GM13977 (cell line): ENCODE data around the gene TBC1D8B.

Experiments
- DNase-seq: peaks from one replicate; pipeline ENCODE4 v3.0.0; 2012; ENCODE audit warnings: low spot score
- CTCF ChIP-seq: IDR thresholded peaks from 2 replicates; pipeline ENCODE4 v1.5.1; 2012; ENCODE audit warnings: mild to moderate bottlenecking, control low read depth; ENCODE audit not compliant: insufficient read depth; ENCODE audit errors: extremely low read depth, missing control alignments
- in situ Hi-C: fragments of 300-500 bp; cut with MboI; formaldehyde crosslinking; loops from one replicate; pipeline ENCODE4 v1.12.0; 2022; ENCODE audit warnings: low sequenced_read_pairs, low pct_unique_long_range_greater_than_20kb, mixed read lengths, inconsistent platforms; ENCODE audit not compliant: unreplicated experiment

TBC1D8B gene

GRCh38 chrX:106919932-106920452, 117.5 kb downstream of the TBC1D8B start, which contains the start of gene CLDN2:
Gene CLDN2, plus strand, starts transcription at chrX:106920402. Its CDS starts 7,827 bp downstream, at chrX:106928229.
- in situ Hi-C loops: no loop called here
- TF ChIP-seq CTCF: no peak
- no peak for DNase-seq

GRCh38 chrX:106921637-106922036, 119.2 kb downstream of the TBC1D8B start:
- DNase-seq: no peak
- in situ Hi-C loops: no loop called here
- TF ChIP-seq CTCF: no peak
